ENCODE data around the gene MTHFD1.

Gene MTHFD1

GRCh38 chr14:64450255-64450654 is 62.1 kb downstream of the MTHFD1 start:
- DNase-seq = no peak

GRCh38 chr14:64454671-64455070 is 66.5 kb downstream of the MTHFD1 start:
- no peak for DNase-seq

GRCh38 chr14:64459405-64460136 is 71.4 kb downstream of the MTHFD1 start:
- DNase-seq = no peak

- no peak for DNase-seq
These were observed 73.1 kb downstream of the MTHFD1 start for GRCh38 chr14:64461221-64461620.

DNA sequence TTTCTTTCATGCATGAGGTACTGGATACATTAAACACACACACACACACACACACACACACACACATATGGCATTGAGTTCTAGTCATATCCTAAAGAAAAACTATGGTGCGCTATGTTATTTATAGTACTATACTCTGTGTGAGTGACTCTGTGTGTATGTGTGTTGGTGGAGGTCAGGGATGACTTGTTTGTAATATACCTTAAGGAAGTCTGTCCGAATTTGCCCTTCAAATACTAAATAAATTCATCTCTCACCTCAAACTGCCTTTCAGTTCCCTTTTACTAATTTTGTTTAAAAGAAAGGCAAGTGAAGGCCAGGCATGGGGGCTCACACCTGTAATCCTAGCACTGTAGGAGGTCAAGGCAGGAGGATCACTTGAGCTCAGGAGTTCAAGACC is 75.0 kb downstream of the MTHFD1 start:
- DNase-seq = no peak

GRCh38 chr14:64463873-64464272 is 75.7 kb downstream of the MTHFD1 start:
- no peak for DNase-seq

- no peak for DNase-seq
These were observed 76.5 kb downstream of the MTHFD1 start for GRCh38 chr14:64464651-64465050.

- no peak for DNase-seq
These were observed 77.2 kb downstream of the MTHFD1 start, which contains the start of gene AKAP5 for GRCh38 chr14:64465191-64465822. AKAP5 (plus strand) TSS chr14:64465499; CDS start chr14:64468395, 2,896 bp downstream.

DNA sequence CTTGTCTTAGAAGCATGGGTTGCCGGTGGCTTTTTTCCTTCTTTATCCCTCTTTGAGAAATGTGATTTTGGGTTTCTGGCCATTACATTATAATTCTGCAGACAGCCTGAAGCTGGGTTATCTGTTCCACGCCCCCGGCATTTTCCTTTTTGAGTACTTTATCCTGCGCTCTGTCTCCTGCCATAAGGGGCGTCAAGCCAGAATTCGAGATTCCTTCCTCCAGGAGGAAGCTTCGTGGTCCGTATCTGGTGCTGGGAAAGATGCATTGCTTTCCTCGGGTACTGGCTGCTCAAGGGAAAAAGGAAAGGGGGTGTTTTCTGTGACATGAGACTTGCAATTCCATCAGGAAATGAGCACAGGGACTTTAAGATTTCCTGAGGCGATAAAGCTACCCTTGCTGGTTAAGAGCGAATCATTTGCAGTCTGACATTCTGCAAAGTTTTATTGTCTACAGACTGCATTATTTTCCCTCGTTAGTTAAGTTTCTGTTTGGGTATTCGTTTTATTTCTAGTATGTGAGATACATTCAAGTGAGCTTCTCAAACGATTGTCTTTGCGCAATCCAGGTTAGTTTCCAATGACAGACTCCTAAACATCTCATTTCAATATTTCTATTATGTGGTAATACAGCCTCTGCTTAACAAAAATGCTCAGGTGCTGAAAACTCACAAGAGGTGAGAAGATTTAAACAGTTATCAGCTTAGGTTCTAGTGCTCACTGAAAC is 77.8 kb downstream of the MTHFD1 start:
- DNase-seq = no peak

DNA sequence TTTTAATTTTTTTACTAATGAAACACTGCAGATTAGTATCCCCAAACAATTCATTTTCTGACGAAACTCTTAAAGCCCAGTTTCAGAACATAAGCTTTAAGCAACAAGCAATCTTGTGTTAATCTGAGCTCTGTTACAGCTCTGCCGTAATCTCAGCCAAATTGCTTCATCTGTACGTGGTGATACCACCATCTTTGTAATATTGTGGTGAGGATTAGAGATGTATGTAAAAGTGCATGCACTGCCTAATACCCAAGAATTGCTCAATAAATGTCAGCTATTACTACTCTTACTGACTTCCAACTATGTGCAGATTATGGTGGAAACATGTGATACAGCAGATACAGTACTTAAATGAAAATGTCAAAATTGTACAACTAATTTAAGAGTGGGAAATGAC is 78.9 kb downstream of the MTHFD1 start:
- peak; percentile 48 for DNase-seq

GRCh38 chr14:64467566-64467965 is 79.4 kb downstream of the MTHFD1 start:
- no peak for DNase-seq

GRCh38 chr14:64468451-64468850 is 80.3 kb downstream of the MTHFD1 start:
- no peak for DNase-seq

GRCh38 chr14:64474041-64474440 is 85.9 kb downstream of the MTHFD1 start:
- no peak for DNase-seq

DNA sequence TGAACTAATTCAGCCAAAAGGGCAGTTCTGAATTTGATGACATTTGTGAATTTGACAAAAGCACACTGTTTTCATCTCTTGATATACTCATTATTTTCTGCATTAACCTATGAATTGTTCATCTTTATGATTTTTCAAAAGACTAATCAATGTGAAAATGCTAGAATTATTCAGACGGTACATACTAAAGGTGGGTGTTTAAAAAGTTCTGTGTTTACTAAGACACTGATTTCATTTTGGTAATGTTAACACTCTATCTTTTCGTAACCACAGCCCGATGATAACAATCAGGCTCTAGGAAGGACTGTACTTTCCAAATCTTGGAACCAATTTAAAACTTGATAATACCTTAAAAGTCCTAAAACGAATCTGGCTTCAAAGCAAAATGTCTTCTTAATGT is 86.5 kb downstream of the MTHFD1 start:
- no peak for DNase-seq

DNA sequence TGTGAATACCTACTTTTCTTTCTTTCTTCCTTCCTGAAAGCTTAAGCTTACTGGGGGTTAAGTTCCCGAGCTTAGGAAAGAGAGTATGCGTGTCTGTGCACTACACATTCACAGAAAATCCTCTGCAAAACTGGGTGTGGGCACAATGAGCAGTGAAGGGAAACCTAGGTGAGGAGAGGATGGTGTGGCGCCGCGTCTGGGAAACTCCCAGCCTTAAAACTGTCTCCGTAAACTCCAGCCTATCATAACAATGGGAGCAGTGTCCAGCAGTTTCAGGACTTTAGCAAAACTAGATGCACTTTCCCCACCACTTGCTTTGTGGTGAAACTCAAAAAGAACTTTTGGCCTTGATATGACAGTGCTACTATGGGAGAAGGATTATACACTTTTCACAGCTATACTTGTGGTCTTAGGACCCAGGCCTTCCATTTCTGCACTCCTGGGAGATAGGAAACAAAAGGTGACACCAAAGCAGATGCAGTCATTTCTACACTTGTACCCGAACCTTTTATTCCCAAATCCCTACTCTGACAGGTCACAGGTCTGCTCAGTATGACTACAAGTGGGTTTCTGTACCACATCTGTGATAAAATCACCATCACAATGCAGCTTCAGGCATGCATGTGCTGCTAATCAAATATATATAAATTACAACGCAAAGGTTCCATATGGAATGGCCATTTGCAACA is 87.6 kb downstream of the MTHFD1 start:
- DNase-seq = no peak

DNA sequence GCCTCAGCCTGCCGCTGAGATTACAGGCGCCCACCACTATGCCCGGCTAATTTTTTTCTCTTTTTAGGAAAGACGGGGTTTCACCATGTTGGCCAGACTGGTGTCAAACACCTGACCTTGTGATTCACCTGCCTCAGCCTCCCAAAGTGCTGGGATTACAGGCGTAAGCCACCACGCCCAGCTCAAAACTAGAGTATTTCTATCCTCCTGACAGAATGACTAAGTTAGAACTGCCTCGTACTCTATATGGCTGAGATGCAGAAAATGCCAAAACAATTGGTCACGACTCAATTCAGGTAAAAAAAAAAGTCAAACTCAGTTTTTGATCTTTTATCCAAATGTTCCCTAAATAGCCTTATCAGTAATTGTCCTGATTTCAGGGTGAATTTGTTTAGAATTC is 88.3 kb downstream of the MTHFD1 start:
- no peak for DNase-seq

GRCh38 chr14:64478634-64479250 is 90.6 kb downstream of the MTHFD1 start:
- no peak for DNase-seq

DNA sequence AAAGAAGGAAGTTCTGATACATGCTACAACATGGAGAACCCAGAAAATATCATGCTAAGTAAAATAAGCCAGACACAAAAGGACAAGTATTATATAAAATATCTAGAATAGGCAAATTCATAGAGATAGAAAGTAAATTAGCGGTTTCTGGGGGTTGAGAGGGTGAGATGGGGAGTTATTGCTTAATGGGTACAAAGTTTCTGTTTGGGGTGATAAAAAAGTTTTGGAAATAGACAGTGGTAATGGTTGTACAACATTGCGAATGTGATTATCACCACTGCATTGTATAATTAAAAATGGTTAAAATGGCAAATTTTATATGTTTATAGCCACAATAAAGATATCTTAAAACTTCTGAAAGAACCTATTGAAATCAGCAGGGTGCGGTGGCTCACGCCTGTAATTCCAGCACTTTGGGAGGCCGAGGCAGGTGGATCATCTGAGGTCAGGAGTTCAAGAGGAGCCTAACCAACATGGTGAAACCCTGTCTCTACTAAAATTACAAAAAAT is 100.5 kb downstream of the MTHFD1 start:
- DNase-seq = no peak

DNA sequence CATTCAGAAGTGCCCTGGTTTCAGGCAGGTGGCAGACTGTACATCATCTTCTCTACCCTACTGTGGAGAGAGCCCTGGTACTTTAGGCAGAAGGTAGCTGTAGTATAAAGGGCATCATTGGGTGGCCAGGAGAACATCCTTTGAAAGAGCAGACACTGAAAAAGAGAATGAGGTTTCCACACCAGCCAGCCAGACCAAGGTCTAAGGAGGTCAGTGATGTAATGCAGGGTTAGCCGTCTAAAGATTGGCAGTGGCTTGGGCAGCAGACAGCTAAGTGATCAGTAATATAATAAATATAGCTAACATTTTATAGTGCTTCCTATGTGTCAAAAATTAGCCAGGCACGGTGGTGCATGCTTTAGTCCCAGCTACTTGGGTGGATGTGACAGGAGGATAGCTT is 103.5 kb downstream of the MTHFD1 start:
- DNase-seq = no peak

DNA sequence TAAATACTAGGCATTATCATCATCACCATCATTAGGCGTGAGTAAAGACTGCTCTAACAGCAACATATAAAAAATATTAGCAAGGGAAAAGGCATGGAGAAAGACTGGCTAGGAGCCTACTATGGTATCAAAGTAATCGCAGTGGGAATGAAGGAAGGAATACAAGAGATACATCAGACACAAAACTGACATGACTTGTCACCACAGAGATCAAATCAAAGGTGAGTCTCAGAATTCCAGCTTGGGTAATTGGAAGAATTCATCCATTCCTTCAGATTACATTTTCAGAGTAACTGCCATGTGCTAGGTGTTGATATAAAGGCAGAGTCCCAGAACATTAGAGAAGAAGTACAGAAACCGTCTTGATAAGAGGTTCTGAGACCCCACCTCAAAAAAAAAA is 105.3 kb downstream of the MTHFD1 start:
- no peak for DNase-seq

GRCh38 chr14:64495252-64495651 is 107.1 kb downstream of the MTHFD1 start:
- no peak for DNase-seq

GRCh38 chr14:64496764-64497163 is 108.6 kb downstream of the MTHFD1 start:
- DNase-seq = no peak

GRCh38 chr14:64500088-64500487 is 111.9 kb downstream of the MTHFD1 start:
- DNase-seq = no peak

All from MV-4-11 (cell line).